HG03575 (cell line): ENCODE data around the gene LRP3.

Source experiments
- ATAC-seq: cut with Tn5 transposase; IDR thresholded peaks from one replicate; pipeline ENCODE4 v1.9.1; 2021; ENCODE audit not compliant: unreplicated experiment, insufficient number of reproducible peaks, low FRiP score; ENCODE audit errors: extremely low read depth

LRP3 gene

DNA sequence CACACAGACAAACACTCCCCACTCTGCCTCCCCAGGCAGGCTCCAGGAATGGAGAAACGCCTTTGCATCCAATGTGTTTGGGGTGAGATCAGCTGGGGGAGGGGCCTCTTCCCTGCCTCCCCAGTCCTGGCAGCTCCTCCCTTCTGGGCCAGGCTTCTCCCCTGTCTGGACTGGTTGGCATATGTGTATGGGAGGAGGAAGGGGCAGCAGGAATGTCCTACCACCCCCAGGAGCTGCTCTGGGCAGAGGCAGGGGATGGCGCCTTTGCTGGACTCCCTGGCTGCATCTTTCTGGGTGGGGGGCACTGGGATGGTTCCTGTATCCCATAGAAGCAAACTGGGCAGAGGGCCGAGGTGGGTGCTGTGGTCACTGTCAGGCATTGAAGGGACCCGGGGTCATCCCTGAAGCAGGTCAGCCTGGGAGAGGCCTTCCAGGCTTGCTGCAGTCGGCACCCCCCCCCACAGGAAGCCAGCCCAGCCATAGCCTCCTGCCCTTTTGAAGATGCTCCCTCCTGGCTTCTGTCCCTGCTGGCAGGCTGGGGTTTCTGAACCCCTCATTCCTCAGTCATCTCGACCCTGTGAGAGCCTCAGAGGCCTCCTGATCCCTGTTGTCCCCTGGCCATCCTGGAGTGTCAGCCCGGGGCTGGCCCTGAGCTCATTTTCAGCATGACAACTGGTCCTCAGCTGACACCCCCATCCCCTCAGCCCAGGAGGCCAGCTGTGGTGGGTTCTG, 52.7 kb downstream of the LRP3 start:
- ATAC-seq: no peak

DNA sequence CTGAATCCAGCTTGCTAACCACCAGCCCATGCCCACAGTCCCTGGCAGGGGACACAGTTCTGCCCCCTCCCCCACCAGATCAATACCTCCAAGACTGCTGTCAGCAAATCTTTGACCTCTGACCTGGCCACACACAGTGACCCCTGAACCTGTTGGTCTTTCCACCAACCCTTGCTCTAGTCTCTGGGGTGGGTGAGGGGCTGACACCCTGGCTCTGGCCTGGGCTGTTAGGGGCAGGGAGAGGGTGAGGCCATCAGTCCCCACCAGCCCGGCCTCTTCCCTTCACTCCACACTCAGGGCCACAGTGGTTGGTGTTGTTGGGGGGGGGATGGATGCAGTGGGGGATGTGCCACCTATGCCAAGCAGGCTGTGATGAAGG, 53.3 kb downstream of the LRP3 start:
- no peak for ATAC-seq

DNA sequence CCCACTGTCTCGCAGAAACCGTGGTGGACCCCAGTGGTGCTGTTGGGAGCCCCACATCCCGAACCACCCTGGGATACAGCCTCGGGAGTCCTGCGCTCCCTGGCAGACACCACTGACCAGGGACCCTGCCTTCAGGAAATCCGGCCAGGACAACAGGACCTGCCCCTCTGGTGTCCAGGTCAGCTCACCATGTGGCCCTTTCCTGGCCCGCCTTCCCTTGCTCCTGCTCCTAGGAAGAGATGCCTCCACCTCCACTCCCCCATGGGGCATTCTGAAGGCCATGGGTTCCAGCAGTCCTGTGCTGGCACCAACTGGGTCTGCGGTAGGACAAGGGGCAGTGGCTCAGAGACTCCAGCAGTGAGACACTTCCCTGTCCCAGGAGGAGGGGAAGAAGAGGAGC, 54.0 kb downstream of the LRP3 start:
- ATAC-seq: no peak

DNA sequence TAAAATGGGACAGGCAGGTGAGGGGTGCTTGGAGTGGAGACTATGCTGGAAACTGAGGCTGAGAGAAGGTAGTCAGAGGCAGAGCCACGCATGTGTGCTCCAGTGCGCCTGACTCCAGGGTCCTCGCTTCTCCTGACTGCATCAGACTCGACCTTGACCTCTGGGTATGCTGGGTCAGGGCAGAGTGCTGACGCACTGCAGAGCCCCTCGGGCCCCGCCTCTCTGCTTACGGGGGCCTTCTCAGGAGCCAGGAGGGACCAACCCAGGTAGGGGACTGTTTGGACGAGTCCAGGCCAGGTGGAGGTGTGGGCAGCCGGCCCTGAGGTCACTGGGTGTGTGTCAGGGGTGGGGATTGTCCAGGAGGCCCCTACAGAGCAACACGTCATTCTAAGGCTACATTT, 54.4 kb downstream of the LRP3 start:
- ATAC-seq: no peak

DNA sequence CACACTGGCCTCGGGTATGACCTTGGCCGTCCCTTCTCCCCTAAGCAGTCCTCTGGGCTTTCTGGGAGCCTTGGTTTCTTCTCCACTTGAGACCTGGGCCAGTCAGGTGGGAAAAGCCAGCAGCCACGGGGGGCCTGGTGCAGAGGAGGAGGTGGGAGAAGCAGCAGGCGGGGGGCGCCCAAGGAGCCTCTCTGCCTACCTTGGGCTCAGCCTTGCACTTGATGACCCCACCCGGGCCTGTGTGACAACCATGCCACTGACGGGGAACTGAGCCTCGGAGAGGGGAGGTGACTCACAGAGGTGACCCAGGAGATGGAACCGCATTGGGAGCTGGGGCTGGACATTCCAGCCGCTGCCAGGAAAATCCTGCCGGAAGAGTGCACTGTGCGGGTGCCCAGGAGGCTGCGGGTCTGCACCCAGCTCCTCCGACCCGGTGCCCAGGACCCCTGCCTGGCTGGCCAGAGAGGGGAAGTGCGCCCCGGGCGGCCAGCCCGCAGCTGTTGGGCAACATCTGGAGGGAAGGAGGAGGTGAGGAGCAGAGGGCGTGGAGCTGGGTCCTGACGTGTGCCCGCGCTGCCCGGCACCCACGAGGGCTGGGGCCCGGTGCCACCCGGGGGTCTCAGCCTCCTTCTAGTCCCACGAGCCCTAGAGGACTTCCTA, 55.0 kb downstream of the LRP3 start:
- no peak for ATAC-seq

DNA sequence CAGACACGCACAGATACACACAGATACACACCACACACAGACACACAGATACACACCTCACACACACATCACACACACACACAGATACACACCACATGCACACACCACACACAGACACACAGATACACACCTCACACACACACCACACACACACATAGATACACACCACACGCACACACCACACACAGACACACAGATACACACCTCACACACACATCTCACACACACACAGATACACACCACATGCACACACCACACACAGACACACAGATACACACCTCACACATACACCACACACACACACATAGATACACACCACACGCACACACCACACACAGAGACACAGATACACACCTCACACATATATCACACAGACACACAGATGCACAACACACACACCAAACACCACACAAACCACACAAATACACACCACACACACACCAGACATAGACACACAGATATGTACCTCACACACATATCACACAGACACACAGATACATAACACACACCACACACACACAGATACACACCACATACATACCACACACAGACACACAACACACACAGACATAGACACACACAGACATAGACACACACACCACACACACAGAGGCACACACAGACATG, 55.7 kb downstream of the LRP3 start:
- ATAC-seq: no peak

DNA sequence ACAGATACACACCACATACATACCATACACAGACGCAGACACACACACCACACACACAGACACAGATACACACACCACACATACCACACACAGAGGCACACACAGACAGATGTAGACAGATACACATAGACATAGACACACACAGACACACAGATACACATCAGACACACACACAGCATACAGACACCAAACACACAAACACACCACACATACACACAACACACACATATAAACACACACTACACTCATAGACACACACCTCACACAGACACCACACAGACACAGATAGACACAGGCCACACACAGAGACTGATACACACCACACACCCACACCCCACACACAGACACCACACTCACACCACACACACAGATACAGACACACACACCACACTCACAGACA, 56.4 kb downstream of the LRP3 start:
- no peak for ATAC-seq

DNA sequence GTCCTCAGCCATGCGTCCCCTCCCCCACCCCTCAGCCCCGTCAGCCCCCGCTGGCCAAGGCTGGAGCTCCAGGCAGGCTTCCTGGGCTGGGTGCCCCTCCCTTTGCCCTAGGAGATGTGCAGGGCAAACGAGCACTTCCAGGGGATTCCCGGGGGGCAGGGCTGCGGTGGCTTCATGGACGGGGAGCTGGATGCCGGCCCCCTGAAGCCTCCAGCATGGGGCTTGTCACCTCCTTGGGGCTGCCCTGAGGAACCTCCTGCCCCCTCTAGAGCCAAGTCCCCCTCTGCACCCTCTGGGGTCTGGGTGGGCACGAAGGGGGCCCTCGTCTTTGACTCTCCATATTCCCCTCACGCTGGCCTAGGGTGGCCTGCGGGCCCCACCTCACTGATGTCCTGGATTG, 56.9 kb downstream of the LRP3 start:
- no peak for ATAC-seq

DNA sequence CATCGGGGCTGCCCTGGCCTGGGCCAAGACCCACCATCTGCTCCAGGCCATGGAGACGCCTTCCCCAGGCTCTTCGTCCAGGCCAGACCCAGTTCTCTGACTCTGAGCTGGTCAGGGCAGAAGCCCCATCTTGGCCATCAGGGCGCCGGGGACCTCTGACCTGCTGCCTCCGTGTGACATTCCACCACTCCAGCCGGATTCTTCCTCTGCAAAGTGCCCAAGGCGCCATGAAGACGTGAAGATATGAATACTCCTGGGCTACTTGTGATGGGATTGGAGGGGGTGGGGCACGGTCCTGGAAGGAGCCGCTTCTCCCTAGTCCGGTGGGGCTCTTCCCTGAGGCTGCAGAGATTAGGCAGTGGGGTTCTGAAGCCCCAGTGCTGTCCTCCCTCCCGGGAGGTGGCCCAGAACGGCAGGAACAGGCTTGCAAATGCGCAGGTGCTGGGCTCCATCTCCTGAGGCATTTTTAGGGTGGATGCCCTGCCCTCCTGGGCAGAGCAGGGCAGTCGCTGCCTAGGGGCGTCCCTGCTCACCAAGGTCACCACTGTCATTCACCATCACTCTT, 57.5 kb downstream of the LRP3 start:
- no peak for ATAC-seq

DNA sequence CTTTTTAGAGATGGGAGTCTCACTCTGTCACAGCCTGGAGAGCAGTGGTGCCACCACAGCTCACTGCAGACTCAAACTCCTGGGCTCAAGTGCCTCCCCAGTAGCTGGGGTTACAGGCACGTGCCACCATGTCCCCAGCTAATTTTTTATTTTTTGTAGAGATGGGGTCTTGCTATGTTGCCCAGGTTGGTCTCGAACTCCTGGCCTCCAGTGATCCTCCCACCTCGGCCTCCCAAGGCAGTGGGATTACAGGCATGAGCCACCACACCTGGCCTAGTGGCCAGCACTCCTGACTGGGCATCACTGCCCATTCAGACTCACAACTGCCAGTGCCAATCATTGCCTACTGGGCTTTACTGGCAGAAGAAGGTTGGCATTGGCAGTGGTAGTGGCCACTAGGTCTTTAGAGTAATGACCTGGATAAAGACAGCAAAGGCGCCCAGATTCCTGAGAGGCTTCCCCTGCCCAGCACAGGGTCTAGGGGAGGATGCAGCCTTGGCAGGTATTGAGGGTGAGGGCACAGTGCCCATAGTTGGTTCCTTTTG, 58.4 kb downstream of the LRP3 start:
- ATAC-seq: no peak

DNA sequence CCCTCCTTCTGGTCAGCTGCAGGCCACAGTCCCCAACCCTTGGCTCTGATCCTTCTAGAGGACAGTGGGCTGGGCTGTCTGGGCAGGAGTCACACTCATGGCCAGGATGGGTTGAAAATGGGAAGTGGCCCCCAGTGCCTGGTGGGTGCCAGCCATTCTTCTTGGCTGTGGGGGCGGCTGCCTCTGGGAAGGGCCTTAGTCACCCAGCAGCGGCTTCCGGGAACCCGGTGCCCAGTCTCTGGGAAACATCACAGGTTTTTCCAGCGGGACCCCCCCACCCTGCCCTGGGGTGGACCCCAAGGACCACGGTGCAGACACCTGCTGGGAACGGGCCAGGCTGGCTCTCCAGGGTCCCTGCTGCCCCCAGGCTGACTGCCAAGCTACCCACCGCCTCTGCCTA, 58.8 kb downstream of the LRP3 start:
- ATAC-seq: no peak

DNA sequence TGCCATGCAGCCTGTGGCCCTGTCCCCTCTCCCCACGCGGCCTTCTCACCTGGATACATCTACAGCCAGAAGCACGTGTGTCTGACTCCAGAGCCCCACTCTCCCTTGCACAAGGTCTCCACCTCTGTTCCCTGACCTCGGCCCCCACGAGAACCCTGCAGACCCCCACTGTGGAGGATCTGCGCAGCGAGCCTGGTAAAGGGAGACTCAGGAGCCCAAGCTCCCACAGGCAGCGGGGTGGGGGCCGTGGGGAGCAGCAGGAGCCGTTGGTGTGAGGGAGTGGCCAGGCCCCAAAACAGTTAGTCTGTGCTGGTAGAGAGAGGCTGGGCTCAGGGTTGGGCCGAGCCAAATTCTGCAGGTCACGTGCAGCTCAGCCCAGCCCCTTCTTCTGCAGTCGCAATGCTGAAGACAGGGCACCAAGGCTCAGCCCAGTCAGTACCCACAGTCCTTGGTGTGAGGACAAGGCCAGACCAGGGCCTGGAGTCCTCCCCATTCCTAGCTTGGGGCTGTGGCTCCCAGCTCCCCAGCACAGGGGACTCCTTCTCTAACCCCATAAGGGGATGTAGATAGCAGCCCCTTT, 60.2 kb downstream of the LRP3 start:
- no peak for ATAC-seq

DNA sequence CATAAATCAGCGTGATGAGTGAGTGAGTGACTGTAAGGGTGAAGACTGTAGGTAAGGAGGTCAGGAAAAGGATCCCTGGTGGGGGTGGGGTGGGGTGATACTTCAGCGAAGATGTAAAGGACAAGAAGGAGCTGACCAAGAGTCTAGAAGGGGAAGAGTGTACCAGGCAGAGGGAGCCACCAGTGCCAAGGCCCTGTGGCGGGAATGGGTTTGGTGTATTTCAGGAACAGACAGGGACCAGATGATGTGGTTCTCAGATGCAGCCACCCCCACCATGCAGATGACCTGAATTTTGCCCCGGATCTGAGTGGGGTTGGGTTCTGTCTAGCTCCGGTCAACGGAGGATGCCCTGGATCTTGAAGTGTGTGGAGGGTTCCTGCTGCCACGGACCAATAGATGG, 61.7 kb downstream of the LRP3 start:
- no peak for ATAC-seq

DNA sequence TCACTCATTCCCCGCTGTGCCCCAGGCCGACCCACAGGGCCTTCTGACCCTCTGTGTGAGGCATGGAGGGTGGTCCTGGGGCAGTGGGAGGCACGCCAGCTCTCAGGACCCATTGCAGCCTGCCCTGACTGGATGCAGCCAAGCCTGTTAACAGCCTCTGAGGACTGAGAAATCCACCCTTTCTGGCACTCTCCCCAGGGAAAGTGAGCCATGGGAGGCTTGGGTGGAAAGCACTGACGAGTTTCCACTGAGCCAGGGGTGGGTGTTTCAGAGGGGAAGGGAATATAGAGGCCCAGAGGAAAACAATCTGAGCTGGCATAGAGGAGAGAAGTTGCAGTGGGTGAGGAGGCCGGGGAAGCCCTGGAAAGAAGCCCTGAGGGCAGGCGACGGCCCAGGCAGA, 62.1 kb downstream of the LRP3 start:
- ATAC-seq: no peak

DNA sequence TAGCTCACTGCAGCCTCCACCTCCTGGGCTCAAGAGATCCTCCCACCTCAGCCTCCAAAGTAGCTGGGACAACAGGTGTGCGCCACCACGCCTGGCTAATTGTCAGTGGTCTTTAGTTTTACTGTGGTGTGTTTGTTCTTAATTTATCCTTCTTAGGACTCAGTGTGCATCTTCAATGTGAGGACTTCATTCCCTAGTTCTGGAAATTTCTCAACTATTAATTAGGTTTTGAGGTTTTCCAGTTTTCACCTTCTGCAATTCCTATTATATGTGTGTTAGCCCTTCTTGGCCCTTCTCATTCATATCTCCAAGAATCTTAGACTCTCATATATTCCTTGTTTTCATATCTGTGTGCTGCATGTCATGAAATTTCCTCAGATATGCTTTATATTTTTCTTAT, 63.7 kb downstream of the LRP3 start:
- ATAC-seq: no peak
